DND-41 (cell line): ENCODE data around the gene MACROD2.

Experiments used
- ATAC-seq: fragments of 200-7000 bp; cut with Tn5 transposase; 3 replicates; pipeline ENCODE4 v1.9.1; 2021; ENCODE audit warnings: low read depth; ENCODE audit not compliant: insufficient read depth
- DNase-seq: peaks from one replicate; pipeline ENCODE4 v3.0.0-alpha.2; 2020
- H2AFZ ChIP-seq: 2 replicates; pipeline ENCODE4 v1.6.0; 2012; ENCODE audit warnings: low read depth, low read length
- H3K27ac ChIP-seq: 2 replicates; pipeline ENCODE4 v1.5.1; 2012; ENCODE audit warnings: low read length, inconsistent platforms
- H3K27me3 ChIP-seq: fragments of 200-600 bp; sonication (generic); 2 replicates; pipeline ENCODE4 v1.6.0; 2012; ENCODE audit warnings: low read length, mild to moderate bottlenecking, inconsistent platforms; ENCODE audit not compliant: insufficient read depth, poor library complexity
- H3K36me3 ChIP-seq: 2 replicates; pipeline ENCODE4 v1.5.1; 2012; ENCODE audit warnings: low read length, inconsistent platforms; ENCODE audit not compliant: insufficient read depth
- H3K4me1 ChIP-seq: 2 replicates; pipeline ENCODE4 v1.5.1; 2012; ENCODE audit warnings: mild to moderate bottlenecking, low read length; ENCODE audit not compliant: insufficient read depth
- H3K4me2 ChIP-seq: 2 replicates; pipeline ENCODE4 v1.6.0; 2012; ENCODE audit warnings: mild to moderate bottlenecking, moderate library complexity, low read length, inconsistent platforms; ENCODE audit not compliant: insufficient read depth
- H3K4me3 ChIP-seq, 2 experiments: fragments of 200-600 bp in 1 of 2; shearing (Covaris generic) in 1 of 2; 2 replicates each; pipeline ENCODE4 v1.5.1; 2012 to 2016; ENCODE audit warnings: inconsistent platforms in 2 of 2, low read length in 2 of 2, mild to moderate bottlenecking in 2 of 2, low read depth in 1 of 2, moderate library complexity in 1 of 2
- H3K79me2 ChIP-seq: 2 replicates; pipeline ENCODE4 v1.6.0; 2012; ENCODE audit warnings: low read length, inconsistent platforms; ENCODE audit not compliant: insufficient read depth
- H3K9ac ChIP-seq: 2 replicates; pipeline ENCODE4 v1.6.0; 2012; ENCODE audit warnings: low read depth, mild to moderate bottlenecking, inconsistent platforms, low read length, moderate library complexity
- H3K9me3 ChIP-seq: 2 replicates; pipeline ENCODE4 v1.5.1; 2012; ENCODE audit warnings: low read length, moderate library complexity, mild to moderate bottlenecking, inconsistent platforms; ENCODE audit not compliant: insufficient read depth, severe bottlenecking
- H4K20me1 ChIP-seq: 2 replicates; pipeline ENCODE4 v1.6.0; 2012; ENCODE audit warnings: low read length; ENCODE audit not compliant: insufficient read depth
- EZH2 ChIP-seq: IDR thresholded peaks from 3 replicates; pipeline ENCODE4 v1.6.1; 2012; ENCODE audit warnings: borderline replicate concordance, low read depth, mild to moderate bottlenecking, moderate library complexity, low read length, inconsistent platforms; ENCODE audit not compliant: severe bottlenecking
- TF ChIP-seq, protein P1 (sequence below): IDR thresholded peaks from 2 replicates; pipeline ENCODE4 v1.5.1; 2012; ENCODE audit warnings: borderline replicate concordance, low read length, moderate library complexity, mild to moderate bottlenecking; ENCODE audit not compliant: poor library complexity, severe bottlenecking; ENCODE audit errors: extremely low read depth

MACROD2 gene

DNA sequence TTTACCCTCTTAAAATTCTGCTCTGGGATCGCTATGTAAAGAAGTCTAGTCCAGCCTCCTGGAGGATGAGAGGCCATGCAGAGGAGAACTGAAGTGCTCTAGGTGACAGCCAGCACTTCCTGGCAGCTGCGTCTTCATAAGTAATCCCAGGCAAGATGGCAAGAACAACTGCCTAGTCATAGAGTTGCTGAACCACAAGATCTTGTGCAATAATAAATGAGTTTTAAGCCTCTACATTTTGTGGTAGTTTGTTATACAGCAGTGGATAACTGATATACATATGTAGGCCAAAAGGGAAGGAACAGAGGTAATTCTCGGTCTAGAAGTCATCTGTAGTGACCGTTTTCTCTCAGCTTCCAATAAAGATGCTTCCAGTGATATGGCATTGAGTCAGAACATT lies 445.9 kb downstream of the MACROD2 start:
- H3K27me3 ChIP-seq = no peaks in the 10 kb centered on the region

DNA sequence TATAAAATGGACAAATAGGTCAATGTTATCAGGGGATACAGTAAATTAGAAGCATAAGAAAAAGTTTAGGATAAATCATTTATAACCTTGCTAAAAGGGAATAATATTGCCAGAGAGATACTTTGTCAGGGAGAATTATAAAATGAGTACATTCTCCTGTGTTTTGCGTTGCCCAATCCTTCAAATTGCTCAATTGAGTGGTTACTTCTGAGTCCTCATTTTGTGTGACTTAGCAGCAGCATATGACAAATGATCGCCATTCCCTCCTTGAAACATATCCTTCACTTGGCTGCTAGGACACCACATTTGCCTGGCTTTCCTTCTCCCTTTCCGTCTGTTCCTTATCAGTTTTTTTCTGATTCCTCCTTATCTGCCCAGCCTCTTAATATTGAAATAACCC lies 448.8 kb downstream of the MACROD2 start:
- no peak overlapping the region for H3K4me2 ChIP-seq
- H3K36me3 ChIP-seq = no peaks in the 10 kb centered on the region
- H3K79me2 ChIP-seq = no peaks in the 10 kb centered on the region
- TF ChIP-seq, protein P1, sequence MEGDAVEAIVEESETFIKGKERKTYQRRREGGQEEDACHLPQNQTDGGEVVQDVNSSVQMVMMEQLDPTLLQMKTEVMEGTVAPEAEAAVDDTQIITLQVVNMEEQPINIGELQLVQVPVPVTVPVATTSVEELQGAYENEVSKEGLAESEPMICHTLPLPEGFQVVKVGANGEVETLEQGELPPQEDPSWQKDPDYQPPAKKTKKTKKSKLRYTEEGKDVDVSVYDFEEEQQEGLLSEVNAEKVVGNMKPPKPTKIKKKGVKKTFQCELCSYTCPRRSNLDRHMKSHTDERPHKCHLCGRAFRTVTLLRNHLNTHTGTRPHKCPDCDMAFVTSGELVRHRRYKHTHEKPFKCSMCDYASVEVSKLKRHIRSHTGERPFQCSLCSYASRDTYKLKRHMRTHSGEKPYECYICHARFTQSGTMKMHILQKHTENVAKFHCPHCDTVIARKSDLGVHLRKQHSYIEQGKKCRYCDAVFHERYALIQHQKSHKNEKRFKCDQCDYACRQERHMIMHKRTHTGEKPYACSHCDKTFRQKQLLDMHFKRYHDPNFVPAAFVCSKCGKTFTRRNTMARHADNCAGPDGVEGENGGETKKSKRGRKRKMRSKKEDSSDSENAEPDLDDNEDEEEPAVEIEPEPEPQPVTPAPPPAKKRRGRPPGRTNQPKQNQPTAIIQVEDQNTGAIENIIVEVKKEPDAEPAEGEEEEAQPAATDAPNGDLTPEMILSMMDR = no peak
- TF ChIP-seq EZH2 = no peak
- no peak overlapping the region for H3K27ac ChIP-seq
- no peaks in the 10 kb centered on the region for H3K27me3 ChIP-seq
- DNase-seq (no peak), ATAC-seq (no peak)
- no peaks in the 10 kb centered on the region for H3K4me1 ChIP-seq
- no peak overlapping the region for H3K4me3 ChIP-seq
- H4K20me1 ChIP-seq = no peaks in the 10 kb centered on the region
- H3K9ac ChIP-seq = no peak overlapping the region
- no peak overlapping the region for H2AFZ ChIP-seq
- H3K9me3 ChIP-seq = no peaks in the 10 kb centered on the region

More for the DNA sequence above, 445.9 kb downstream of the MACROD2 start:
- no peak overlapping the region for H3K4me3 ChIP-seq
- no peak overlapping the region for H3K9ac ChIP-seq
- no peaks in the 10 kb centered on the region for H3K4me1 ChIP-seq
- H3K36me3 ChIP-seq = no peaks in the 10 kb centered on the region
- H3K79me2 ChIP-seq = no peaks in the 10 kb centered on the region
- TF ChIP-seq EZH2 = no peak
- TF ChIP-seq, protein P1 = no peak
- no peak for ATAC-seq
- no peak overlapping the region for H2AFZ ChIP-seq
- H3K9me3 ChIP-seq = peaks cover 3% of the 10 kb centered on the region
- DNase-seq = no peak
- H3K27ac ChIP-seq = no peak overlapping the region
- H3K4me2 ChIP-seq = no peak overlapping the region
- H4K20me1 ChIP-seq = no peaks in the 10 kb centered on the region

DNA sequence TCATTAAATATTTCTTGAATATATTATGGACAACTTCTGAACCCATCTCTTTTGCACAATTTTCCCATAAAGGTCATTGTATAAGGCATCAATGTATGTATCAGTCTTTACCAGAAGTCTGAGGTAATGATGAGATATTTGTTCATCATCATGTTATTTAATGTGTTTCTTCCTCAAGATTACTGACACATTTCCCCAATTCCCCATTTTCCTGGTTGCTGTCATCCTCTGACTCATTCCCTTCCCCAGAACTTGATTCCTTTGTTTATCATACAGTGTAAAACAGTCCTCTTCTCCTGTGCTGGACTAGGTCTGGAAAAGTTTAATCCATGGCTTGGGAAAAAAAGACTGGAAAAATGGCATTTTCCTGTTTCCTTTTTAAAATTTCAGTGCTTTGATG lies 450.0 kb downstream of the MACROD2 start:
- no peak for ATAC-seq
- Histone ChIP-seq H3K79me2 (no peaks in the 10 kb centered on the region), H3K4me2 (no peak overlapping the region), H2AFZ (no peak overlapping the region), H3K27ac (no peak overlapping the region), H3K4me1 (no peaks in the 10 kb centered on the region), H4K20me1 (no peaks in the 10 kb centered on the region), H3K9ac (no peak overlapping the region), H3K4me3 (no peak overlapping the region), H3K36me3 (no peaks in the 10 kb centered on the region), H3K9me3 (no peaks in the 10 kb centered on the region), H3K27me3 (no peaks in the 10 kb centered on the region)
- DNase-seq = no peak
- TF ChIP-seq, protein P1 = no peak
- no peak for TF ChIP-seq EZH2

DNA sequence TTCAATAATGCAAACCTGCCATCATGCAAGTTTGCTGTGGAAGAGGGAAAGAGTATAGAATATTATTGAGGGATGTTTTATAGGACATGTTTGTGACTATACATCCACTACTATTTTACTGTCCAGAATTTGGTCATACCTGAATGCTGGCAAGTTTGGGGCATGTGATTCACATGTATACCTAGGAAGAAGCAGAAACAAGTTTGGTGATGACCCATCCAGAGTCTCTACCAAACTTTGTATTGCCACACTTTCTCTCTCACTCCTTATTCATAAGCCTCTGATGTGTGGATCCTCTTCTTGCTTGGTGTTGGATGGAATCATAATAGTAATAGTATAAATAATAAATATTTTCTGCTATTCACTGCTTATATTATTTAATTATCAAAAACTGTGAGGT lies 450.6 kb downstream of the MACROD2 start:
- Histone ChIP-seq H3K9ac (no peak overlapping the region), H3K27me3 (no peaks in the 10 kb centered on the region), H2AFZ (no peak overlapping the region), H3K36me3 (no peaks in the 10 kb centered on the region), H3K27ac (no peak overlapping the region), H3K79me2 (no peaks in the 10 kb centered on the region), H3K4me3 (no peak overlapping the region), H3K4me2 (no peak overlapping the region), H3K4me1 (no peaks in the 10 kb centered on the region), H4K20me1 (no peaks in the 10 kb centered on the region), H3K9me3 (no peaks in the 10 kb centered on the region)
- TF ChIP-seq EZH2 = no peak
- TF ChIP-seq, protein P1 = no peak
- DNase-seq = no peak
- no peak for ATAC-seq
